Measurements from ENCODE around the gene ARHGAP10.

The ARHGAP10 gene

GRCh38 chr4:147769386-147769785, 37.5 kb downstream of the ARHGAP10 start:
- DNase-seq, result no peak

DNA sequence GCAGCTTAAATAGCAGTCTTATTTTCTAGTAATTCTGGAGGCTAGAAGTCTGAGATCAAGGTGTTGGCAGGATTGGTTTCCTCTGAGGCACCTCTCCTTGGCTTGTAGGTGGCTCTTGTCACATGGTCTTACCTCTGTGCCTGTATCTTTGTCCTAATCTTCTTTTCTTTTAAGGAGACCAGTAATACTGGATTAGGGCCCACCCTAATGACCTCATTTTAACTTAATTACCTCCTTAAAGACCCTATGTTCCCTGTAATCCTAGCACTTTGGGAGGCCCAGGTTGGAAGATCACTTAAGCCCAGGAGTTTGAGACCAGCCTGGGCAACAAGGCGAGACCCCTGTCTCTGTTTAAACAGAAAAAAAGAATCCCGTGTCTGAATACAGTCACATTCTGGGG, 38.9 kb downstream of the ARHGAP10 start:
- no peak for DNase-seq

DNA sequence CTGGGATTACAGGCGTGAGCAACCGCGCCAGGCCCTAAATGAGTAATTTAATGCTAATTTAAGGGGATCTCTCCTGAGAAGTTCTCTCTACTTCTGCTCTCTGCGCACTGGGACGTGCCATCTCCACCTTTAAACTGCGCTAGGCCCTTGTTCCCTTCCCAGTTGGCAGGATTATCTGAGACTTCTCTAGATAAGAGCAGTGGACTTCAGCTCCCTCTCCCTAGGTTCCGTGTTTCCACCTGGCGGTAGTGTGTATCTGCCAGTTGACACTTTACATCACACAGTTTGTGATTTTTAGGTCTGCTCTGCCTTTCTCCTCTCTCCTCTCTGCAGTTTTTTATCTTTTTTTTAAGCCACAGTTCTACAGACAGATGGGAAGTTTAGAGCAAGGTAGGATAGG, 40.2 kb downstream of the ARHGAP10 start:
- no peak for DNase-seq

- DNase-seq, result no peak
Observed at GRCh38 chr4:147772459-147772969, 40.6 kb downstream of the ARHGAP10 start.

DNA sequence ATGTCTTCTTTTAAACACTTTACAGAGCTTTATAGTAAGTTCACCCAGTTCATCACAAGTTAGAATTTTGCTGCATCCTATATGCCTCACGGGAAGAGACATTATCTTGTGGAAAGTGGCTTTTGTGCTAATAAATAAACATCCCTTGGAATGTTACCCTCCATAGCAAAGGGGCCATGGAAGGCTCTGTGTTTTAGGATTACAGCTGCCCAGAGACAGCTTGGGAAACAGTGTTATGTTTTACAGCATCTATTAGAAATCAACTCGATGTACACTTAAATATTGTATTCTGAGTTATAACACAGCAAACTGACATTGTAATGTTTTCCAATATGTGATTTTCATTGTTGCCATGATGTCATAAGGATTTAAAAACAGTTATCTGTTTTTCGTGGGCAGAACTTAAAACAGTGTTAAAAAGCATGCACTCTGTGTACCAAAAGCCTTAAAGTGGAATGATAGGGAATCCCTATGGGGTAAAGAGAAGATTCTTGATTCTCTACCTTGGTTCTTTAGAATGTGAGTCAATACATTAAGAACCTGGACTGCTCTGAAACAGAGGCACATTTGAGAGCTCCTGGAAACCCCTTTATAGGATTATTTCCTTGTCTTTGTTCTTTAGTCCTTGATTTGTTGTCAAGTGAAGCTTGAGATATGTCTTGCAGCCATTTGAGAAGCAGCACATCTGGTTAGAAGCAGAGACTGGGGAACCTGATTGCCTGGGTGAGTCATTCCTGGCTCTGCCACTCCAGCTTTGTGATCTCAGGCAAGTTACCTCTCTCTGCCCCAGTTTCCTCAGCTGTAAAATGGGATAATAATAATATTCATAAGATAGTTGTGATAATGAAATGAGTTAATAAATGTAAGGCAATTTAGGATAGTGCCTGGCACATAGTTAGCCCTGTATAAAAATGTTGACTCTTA, 41.6 kb downstream of the ARHGAP10 start:
- no peak for DNase-seq

DNA sequence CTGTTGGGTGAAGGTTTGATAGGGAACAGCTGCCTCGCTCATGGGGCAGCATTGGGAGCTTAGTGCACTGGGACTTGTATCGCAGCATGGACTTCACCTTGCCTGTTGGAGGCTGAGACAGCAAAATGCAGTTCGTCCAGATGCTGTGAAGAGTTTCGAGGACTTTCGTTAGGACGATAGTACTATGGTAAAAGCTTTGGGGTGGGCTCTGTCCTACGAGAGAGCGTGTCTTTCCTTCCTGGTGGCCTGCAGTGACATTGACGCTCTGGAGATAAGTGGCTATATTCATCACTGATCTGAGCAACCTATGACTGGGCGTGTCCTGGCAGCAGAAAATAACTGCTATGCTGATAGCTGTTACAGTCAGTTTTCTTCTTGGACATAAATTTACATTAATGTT, 44.8 kb downstream of the ARHGAP10 start:
- no peak for DNase-seq

DNA sequence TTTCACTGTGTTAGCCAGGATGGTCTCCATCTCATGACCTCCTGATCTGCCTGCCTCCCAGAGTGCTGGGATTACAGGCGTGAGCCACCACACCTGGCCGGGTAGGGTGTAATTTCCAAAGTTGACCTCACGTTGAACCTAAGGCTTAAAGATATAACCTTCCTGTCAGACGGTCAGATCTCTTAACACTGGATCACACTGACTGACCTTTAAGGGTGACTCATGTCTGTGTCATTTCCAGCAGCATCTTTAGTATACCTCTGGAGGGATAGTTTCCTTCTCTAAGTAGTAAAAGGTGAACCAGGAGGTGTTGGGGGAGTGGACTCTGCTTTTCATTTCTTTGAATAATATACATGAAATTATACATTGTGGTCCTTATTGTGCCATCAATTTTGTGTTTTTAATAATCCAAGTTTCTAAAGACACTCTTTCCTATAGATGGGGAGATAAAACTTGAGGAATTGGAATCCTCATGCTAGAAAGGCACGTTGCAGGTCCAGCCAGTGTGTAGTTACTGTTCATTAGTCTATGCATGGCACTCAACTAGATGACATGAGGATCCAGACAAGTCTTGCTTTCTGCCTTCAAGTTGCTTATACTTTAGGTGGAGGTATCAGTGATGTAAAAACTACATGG, 45.7 kb downstream of the ARHGAP10 start:
- no peak for DNase-seq

DNA sequence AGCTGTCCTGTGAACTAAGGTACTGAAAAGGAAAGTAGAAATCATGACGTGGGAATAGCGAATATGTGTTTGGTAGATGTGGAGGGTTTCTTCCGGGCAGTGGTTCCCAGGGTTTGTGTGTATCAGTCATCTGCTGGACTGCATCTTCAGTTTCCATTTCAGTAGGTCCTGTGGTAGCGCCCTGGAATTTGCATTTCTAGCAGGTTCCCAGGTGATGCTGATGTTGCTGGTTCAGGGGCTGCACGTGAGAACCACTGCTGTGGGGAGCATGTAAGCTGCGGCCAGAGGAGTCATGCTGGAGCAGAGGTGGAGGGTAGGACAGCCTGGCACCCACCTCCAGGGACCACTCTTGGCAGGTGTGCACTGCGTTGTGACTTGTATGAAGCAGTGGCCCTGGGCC, 47.1 kb downstream of the ARHGAP10 start:
- DNase-seq, result no peak

DNA sequence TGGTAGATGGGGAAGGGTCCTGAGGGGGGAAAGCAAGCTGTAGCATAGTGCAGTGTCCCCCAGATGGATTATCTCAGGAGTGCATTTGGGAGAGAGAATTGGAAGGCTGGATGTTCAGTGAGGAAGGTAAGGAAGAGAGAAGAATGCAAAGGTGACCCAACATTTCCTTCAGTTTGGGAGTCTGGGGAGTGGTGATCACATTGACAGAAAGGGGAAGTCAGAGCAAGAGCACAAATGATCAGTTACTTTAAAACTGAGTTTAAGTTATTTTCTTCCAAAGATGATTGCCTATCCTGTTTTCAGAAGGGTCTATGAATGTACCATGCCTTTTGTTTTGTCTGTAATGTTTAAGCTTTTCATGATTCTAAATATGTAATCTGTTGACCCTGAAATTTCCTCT, 47.6 kb downstream of the ARHGAP10 start:
- no peak for DNase-seq

DNA sequence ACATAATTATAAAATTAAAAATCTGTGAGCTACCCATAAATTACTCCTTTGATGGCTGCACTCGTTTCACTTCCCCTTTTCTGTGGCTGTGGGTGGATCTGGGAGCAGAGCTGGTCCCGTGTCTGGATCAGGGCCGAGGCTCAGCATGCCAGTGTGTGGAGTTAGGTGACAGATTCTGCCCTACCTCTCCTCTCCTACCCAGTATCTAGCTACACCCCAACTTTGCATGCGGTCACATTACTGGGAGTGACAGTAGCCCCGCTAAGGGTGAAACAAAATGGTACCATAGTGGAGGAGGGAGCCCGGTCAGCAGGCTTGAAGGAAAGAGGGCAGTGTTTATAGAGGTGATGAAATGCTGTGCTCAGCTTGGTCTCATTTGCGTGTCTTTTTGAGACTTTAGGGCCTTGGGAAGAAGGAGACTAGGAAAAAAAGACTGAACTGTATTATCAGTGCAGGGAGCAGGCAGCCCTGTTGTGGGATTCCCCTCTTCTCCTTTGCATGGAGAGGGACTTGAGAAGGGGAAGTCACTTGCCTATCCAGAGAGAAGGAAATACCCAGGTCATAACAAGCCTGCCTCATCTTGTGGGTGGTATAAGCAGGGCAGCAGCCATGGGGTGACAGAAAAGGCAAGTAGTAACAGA, 48.4 kb downstream of the ARHGAP10 start:
- DNase-seq, result no peak

DNA sequence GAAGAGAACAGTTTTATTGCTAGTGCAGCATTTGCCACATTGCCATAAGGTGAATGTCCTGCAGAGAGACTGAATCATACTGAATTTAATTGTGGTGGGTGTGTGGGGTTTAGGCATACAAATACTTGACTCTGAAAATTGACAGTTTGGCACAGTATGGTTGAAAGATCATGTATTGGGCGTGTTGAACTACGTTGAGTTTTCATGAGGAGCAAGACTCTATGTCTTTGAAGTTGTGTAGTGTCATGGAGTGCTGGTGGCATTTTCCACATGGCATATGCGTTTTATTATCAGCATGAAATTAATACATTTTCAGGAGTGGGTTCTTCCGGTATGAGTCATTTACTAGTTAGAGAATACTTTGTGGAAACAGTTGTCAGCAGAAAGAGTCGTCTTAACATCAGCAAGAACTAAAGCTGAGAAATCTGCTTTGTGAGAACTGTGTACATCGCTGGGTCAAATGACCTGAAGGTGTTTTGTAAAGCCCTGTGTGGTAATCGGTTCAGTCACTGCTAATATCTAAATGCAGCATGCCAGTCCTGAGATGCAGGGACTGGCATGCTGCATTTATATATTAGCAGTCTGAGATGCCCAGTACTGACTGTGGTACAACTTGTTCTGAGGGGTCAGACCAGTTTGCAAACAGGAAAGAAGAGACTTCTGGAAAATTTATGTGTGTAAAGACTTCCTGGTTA, 50.3 kb downstream of the ARHGAP10 start:
- no peak for DNase-seq

- no peak for DNase-seq
Observed at GRCh38 chr4:147785129-147785528, 53.2 kb downstream of the ARHGAP10 start.

- DNase-seq, result no peak
Observed at GRCh38 chr4:147786031-147786430, 54.1 kb downstream of the ARHGAP10 start.

- no peak for DNase-seq
Observed at GRCh38 chr4:147786531-147786930, 54.6 kb downstream of the ARHGAP10 start.

DNA sequence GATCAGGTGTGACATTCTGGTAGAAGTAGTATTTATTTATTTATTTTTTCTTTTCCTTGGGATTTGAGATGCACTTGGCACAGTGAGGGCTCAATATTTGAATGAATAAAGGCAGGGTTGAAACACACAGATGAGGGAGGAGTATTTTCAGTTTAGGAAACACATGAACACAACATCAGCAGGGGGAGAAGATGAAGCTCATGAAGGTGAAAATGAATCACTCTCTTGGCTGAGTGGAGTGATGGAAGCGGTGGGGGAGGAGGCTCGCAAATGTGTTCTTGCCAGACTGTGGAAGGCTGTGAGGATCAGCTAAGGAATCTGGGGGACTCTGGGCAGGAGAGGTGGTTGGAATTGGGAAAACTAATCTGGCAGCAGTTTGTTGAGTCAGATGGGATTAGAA, 55.3 kb downstream of the ARHGAP10 start:
- no peak for DNase-seq

DNA sequence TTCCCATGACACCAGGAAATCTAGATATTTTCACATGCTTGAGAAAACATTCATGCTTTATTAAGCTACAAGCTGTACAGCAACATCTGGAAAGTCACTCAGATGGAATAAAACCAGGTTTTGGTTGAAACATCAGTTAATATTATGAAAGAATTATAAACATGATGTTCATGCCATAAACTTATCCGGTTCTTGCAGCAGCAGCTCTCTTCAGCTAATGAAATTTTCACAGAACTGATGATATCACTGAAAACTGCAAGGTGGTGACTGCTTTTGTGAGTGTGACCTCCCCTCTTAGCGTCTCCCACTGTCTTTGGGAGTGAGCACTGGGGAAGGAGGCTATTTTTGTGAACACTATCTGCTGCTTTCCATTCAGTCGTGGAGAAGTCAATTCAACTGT, 56.9 kb downstream of the ARHGAP10 start:
- no peak for DNase-seq

DNA sequence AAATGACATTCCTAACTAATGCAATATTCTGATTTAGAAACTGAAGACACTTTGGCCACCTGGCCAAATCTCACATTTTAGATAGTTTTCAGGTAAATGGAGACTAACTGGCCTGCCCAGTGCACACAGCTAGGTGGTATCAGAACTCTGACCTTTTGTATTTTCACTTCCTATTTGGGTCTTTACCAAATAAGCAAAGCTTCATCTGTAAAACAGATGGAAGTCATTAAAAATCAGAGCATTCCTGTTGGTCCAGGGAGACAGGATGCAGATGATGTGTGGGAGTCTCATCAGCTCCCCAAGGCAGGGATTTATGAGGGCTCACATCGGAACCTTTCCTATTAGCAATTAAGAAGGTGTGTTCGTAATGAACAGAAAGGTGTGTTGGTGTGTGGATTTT, 57.7 kb downstream of the ARHGAP10 start:
- no peak for DNase-seq

GRCh38 chr4:147790412-147790811, 58.5 kb downstream of the ARHGAP10 start:
- DNase-seq, result no peak

DNA sequence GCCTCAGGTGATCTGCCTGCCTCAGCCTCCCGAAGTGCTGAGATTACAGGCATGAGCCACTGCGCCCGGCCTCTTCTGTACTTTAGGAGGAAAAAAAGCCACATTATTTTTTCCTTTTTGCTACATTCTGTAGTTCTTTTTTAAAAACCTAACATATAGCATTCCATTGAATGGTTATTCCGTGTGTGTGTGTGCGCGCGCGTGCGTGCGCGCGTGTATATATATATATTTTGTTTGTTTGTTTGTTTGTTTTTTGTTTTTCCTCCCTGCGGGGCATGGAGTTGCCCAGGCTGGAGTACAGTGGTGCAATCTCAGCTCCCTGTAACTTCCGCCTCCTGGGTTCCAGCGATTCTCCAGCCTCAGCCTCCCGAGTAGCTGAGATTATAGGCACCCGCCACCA, 59.5 kb downstream of the ARHGAP10 start:
- DNase-seq, result no peak

GRCh38 chr4:147791865-147792264, 60.0 kb downstream of the ARHGAP10 start:
- DNase-seq, result no peak

DNA sequence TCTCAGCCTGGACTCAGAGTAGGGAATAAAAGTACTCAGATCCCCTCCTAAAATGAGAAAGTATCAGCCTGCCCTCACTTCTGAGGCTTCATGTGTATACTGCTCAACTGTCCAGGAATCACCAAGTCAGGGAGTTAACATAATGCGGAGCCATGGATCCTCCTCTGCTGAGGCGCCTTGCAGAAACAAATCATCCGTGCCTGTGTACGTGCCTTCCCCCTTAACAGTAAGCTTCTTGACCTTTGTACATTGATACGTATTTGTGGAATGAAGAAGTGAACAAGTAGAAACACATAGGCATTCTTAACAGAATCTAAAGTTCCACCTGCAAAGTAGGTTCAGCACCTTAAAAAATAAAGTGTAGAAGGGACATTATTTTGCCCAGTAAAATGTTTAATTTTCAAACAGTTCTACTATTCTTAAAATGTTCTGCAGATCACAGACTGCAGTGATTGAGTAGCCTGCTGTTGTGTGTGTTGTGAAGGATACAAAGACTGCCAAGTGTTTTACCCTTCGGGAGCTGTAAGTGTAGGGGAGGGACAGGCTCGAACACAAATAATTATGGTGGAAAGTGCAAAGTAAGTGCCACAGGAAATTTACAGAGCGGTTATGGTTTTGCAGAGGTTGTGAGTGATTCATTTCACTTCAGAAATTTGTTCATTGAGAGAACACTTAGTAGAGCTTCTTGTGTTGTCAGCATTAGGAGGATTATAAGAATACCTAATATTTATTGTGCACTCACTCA, 61.9 kb downstream of the ARHGAP10 start:
- no peak for DNase-seq

GRCh38 chr4:147794314-147794680, 62.4 kb downstream of the ARHGAP10 start:
- DNase-seq, result no peak
